ENCODE measurements around the gene C12orf60.

DNA sequence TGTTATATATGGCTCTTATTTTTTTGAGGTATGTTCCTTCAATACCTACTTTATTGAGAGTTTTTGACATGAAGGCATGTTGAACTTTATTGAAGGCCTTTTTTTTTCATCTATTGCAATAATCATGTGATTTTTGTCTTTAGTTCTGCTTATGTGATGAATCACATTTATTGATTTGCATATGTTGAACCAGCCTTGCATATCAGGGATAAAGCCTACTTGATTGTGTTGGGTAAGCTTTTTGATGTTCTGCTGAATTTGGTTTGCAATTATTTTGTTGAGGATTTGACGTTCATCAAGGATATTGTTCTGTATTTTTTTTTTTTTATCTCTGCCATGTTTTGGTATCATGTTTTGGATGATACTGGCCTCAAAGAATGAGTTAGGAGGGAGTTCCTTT lies 55.0 kb downstream of the C12orf60 start:
- TF ChIP-seq, protein P1, sequence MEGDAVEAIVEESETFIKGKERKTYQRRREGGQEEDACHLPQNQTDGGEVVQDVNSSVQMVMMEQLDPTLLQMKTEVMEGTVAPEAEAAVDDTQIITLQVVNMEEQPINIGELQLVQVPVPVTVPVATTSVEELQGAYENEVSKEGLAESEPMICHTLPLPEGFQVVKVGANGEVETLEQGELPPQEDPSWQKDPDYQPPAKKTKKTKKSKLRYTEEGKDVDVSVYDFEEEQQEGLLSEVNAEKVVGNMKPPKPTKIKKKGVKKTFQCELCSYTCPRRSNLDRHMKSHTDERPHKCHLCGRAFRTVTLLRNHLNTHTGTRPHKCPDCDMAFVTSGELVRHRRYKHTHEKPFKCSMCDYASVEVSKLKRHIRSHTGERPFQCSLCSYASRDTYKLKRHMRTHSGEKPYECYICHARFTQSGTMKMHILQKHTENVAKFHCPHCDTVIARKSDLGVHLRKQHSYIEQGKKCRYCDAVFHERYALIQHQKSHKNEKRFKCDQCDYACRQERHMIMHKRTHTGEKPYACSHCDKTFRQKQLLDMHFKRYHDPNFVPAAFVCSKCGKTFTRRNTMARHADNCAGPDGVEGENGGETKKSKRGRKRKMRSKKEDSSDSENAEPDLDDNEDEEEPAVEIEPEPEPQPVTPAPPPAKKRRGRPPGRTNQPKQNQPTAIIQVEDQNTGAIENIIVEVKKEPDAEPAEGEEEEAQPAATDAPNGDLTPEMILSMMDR (IDR thresholded peaks at IDR 0.05): no peak
- no peak for TF ChIP-seq POLR2A (IDR thresholded peaks at IDR 0.05)
- no peak for TF ChIP-seq POLR2AphosphoS5 (IDR thresholded peaks at IDR 0.05)

All from suprapubic skin (tissue), 4 donors.